Ishikawa (cell line): ENCODE measurements around the gene ORM1.

Source experiments
- CEBPB ChIP-seq: IDR thresholded peaks from 2 replicates; pipeline ENCODE4 v1.6.1; 2012
- CREB1 ChIP-seq: IDR thresholded peaks from 2 replicates; pipeline ENCODE4 v1.6.1; 2012; ENCODE audit warnings: low read depth
- EGR1 ChIP-seq: IDR thresholded peaks from 2 replicates; pipeline ENCODE4 v1.6.1; 2012
- EP300 ChIP-seq: IDR thresholded peaks from 2 replicates; pipeline ENCODE4 v1.6.1; 2012; ENCODE audit warnings: borderline replicate concordance
- FOXM1 ChIP-seq: IDR thresholded peaks from 2 replicates; pipeline ENCODE4 v1.6.1; 2012; ENCODE audit warnings: low read depth, borderline replicate concordance
- MAX ChIP-seq: IDR thresholded peaks from 2 replicates; pipeline ENCODE4 v1.6.1; 2012
- NFIC ChIP-seq: IDR thresholded peaks from 2 replicates; pipeline ENCODE4 v1.6.1; 2012
- RAD21 ChIP-seq: IDR thresholded peaks from 2 replicates; pipeline ENCODE4 v1.6.1; 2012; ENCODE audit warnings: low read depth
- REST ChIP-seq: IDR thresholded peaks from 2 replicates; pipeline ENCODE4 v1.6.1; 2012; ENCODE audit warnings: low read depth, mild to moderate bottlenecking
- TAF1 ChIP-seq: IDR thresholded peaks from 2 replicates; pipeline ENCODE4 v1.6.1; 2012; ENCODE audit warnings: low read depth, mild to moderate bottlenecking
- TCF12 ChIP-seq: IDR thresholded peaks from 2 replicates; pipeline ENCODE4 v1.6.1; 2012; ENCODE audit warnings: low read depth
- TEAD4 ChIP-seq: IDR thresholded peaks from 2 replicates; pipeline ENCODE4 v1.6.1; 2012
- USF1 ChIP-seq: IDR thresholded peaks from 2 replicates; pipeline ENCODE4 v1.6.1; 2012
- YY1 ChIP-seq: IDR thresholded peaks from 2 replicates; pipeline ENCODE4 v1.6.1; 2012; ENCODE audit warnings: low read depth
- ZBTB7A ChIP-seq: IDR thresholded peaks from 2 replicates; pipeline ENCODE4 v1.6.1; 2012; ENCODE audit warnings: low read depth

Gene ORM1

GRCh38 chr9:114369216-114370130 is 46.6 kb downstream of the ORM1 start:
- TF ChIP-seq ZBTB7A, result no peak
- TF ChIP-seq FOXM1, result no peak
- no peak for TF ChIP-seq EP300
- TF ChIP-seq CREB1, result no peak
- TF ChIP-seq TEAD4, result no peak
- no peak for TF ChIP-seq YY1
- no peak for TF ChIP-seq CEBPB
- no peak for TF ChIP-seq REST
- TF ChIP-seq USF1, result no peak
- TF ChIP-seq RAD21, result no peak
- no peak for TF ChIP-seq NFIC
- no peak for TF ChIP-seq TAF1
- no peak for TF ChIP-seq TCF12
- no peak for TF ChIP-seq EGR1
- TF ChIP-seq MAX, result no peak

- TF ChIP-seq EGR1, result no peak
- no peak for TF ChIP-seq REST
These were observed 47.5 kb downstream of the ORM1 start for GRCh38 chr9:114370251-114370967.

GRCh38 chr9:114370968-114371320 is 48.0 kb downstream of the ORM1 start:
- TF ChIP-seq CREB1, result no peak
- TF ChIP-seq RAD21, result no peak
- no peak for TF ChIP-seq REST
- no peak for TF ChIP-seq TEAD4
- no peak for TF ChIP-seq TAF1
- TF ChIP-seq NFIC, result no peak
- TF ChIP-seq YY1, result no peak
- TF ChIP-seq EP300, result no peak
- no peak for TF ChIP-seq FOXM1

GRCh38 chr9:114371343-114371944 is 48.5 kb downstream of the ORM1 start:
- TF ChIP-seq TEAD4 (no peak), NFIC (no peak), ZBTB7A (no peak), MAX (no peak), FOXM1 (no peak), YY1 (no peak), RAD21 (no peak), CEBPB (no peak), REST (no peak), TCF12 (no peak), EGR1 (no peak), CREB1 (no peak), EP300 (no peak), TAF1 (no peak), USF1 (no peak)
